HG02623 (cell line): ENCODE data around the gene SPATA46.
A peak's percentile ranks its signal among the peaks of the same experiment; 100 is the strongest.

Experiments used
- ATAC-seq: cut with Tn5 transposase; IDR thresholded peaks from one replicate; pipeline ENCODE4 v1.9.1; 2021; ENCODE audit warnings: moderate library complexity; ENCODE audit not compliant: unreplicated experiment

Gene SPATA46

DNA sequence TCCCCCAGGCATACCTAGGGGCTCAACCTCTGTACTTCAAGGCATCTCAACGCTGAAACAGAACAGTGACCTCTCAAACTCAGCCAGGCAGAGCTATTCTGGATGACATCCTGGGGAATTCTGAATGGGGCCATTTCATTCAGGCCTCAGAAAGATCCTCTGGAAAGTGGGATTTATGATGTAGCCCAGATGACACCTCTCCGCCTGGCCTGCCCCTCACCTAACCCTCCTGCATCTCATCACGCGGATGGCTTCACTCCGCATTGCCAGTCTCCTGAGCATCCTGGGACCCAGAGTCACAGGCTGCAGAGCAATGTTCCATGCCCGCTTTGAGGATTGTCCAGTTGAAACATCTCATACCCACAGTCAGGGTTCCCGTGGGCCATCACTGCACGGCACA is 1.2 kb downstream of the SPATA46 start:
- ATAC-seq, result no peak

DNA sequence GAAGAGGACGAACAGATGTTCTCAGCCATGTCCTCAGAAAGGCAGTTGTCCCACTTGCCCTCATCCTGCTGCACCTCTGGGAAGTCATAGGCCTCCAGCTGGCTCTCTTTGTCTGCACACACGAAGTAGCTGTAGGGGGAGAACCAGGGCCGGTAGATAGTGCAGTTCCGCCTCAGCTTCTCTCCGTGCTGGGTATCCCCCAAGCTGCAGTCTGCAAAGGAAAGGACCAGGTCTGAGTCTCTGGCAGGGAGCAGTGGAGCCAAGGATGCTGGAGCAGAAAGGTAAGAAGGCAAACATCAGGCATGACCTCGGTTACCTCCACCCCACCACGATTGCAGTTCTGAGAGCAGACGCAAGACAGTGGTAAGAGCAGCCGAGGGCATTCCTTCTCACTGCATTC is 2.2 kb downstream of the SPATA46 start:
- ATAC-seq, result no peak

DNA sequence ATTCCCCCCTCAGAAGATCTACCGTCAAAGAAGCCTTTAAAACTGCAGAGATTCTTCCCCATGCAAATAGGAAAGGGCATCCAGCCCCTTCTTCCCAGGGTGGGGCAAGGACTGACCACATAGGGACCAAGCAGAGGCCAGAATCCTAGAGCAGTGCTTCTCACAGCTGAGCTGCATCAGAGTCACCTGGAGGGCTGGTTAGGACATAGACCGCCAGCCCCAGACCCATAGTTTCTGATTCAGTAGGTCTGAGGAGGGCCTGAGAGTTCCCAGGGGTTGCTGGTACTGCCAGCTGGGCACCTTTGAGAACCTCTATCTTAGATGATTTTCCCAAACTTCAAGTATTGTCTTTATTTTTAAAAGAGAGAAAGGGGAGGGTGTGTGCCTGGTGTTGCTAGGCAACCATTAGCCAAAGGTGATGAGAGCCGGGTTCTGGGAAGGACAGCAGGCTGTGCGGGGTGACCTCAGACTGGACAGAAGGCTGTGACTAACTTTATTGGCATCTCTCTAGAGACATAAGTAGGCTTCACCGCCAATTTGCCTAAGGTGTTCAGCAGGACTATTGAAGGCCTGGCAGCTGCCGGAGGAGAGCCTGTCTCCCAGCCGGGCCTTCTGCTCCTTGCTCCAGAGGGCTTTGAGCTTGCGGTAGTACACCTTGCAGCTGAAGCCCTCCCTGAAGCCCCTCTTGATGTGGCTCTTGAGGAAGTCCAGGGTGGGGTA is 3.0 kb downstream of the SPATA46 start:
- no peak for ATAC-seq

DNA sequence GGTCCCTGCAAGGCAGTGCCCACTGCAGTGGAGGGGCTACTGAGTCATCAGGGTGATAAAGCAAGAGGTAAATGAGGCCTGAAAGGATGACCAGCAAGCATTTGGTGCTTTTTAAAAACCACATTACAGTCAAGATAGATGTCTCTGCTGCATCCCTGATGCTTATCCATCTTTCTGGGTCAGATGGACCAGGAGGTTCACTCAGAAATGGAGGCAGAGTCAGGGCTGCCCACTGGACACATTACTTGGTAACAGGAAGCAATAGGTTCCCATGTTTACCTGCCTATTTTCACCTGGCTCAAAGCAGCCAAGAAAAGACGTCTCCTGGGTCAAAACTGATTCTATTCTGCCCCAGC is 3.6 kb downstream of the SPATA46 start:
- ATAC-seq, result no peak

DNA sequence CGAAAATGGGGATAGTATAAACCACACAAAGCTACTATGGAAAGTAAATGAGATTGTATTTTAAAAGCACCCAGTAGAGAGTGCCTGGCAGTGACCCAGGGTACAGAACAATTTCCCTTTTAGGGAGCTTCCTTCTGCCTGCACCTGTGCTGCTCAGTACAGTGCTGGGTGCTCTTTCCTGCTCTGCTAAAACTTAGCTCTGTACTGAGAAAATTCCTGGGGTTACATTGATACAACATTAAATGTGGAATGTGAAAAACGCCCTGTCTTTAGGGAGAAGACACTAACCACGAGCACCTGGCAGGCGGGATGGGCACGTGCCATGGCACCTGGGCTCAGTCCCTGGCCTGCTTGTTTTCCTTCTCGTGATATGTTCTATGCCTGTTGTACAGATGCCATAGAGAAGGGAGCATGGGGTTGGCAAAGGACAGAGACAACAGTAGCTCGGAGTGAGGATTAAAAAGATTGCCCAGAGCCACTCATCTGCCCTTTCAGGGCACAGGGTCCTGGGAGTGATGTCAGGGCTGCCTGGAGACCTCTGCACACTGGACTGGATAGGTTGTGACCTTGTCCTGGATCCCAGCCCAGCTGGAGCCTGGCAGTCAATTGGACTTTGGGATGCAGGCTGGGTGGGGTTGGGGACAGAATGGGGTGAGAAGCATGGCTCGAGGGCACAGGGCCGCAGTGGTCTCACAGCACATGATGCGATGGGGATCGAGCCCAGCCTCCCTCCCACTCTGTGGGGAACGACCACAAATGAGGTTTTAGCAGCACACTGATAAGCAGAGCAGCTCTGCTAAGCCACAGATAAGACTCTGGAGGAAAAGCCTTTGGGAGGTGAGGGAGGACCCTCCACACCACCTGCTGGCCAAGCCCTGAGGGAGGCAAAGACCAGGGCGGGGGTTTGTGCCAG is 4.2 kb downstream of the SPATA46 start:
- no peak for ATAC-seq

DNA sequence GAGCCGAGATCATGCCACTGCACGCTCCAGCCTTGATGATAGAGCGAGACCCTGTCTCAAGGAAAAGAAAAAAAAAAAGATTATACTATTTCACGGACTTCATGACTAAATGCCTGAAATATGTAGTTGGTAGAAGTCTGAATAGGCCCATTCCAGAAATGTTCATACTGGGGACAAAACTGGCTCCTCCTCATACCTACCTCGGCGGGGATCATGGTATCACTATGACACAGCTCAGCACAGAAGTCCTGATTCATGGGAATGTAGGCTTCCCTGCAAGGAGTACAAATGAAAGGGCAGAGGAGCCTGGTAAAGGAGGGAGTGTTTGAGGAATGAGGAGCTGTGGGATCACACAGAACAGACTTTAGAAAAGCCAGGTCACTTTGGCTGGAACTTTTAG is 5.0 kb downstream of the SPATA46 start:
- no peak for ATAC-seq

DNA sequence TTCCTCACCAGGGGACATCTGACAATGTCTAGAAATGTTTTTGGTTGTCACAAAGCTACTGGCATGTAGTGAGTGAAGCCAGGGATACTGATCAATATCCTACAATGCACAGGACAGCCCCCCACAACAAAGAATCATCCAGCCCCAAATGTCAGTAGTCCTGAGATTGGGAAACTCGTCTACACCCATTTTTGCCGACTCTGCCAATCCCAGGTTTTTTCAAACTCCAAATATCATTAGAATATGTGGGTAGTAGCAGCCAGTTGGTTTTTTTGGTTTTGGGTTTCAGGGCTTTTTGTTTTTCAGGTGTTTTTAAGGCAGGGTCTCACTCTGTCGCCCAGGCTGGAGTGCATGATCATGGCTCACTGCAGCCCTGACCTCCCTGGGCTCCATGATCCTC is 5.9 kb downstream of the SPATA46 start:
- ATAC-seq, result no peak

DNA sequence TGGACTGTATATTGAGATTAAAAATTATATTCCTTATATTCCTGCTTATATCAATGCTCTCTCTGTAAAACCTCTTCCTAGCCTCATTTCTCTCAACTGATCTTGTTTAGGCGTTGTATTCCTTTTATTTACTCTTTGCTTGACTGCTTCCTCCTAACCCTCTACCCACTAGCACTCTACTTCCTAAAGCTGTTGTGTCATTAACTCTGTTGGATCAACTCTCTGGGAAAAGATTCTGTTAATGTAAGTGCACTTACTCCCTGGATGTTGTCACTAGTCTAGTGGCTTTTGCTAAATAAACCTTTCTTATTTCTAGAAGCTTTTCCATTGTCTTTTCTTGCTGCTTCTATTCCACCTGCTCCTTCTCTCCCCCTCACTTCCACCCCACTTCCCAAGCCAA is 6.5 kb downstream of the SPATA46 start:
- ATAC-seq, result no peak

DNA sequence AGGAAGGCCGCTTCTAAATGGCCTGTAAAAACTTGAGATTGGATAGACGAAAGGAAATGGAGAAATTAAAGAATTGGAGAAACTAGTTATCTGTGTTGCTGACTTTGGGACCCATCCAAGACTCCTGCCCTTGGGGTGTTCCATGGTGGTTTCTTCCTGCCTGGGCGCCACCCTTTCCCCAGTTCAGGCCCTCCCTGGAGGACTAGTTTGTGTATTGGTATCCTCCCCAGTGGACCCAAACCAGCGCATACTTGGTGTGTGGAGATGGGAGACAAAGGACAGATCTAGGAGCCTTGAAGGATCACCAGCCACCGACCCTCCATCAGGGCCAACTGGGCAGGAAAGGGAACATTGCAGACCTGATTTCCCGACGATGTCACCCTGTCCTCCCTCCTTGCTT is 7.1 kb downstream of the SPATA46 start:
- no peak for ATAC-seq

DNA sequence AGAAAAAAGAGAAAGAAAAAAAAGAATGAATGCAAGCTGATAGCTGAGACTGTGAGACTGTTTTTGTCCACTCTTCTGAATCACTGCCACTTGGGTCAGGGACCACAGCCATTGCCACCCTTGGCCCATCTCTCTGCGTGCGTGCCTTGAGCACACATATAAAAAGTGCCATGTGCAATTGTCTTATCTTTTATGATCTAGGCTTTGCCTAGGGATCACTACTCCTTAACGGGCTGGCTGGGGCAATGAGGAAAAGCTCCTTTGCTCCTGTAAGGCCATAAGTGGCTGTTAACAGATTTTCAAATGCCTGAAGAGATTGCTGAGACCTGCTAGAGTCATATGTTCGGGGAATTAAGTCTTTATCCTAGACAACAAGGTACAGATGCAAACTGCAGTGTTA is 8.2 kb downstream of the SPATA46 start:
- no peak for ATAC-seq

DNA sequence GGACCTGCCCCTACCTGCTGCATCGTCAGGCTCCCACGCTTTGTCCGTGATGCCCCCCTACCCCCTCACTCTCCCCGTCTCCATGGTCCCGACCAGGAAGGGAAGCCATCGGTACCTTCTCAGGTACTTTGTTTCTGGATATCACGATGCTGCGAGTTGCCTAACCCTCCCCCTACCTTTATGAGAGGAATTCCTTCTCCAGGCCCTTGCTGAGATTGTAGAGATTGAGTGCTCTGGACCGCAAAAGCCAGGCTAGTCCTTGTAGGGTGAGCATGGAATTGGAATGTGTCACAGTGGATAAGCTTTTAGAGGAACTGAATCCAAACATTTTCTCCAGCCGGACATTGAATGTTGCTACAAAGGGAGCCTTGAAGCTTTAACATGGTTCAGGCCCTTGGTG is 8.9 kb downstream of the SPATA46 start:
- ATAC-seq, result no peak

DNA sequence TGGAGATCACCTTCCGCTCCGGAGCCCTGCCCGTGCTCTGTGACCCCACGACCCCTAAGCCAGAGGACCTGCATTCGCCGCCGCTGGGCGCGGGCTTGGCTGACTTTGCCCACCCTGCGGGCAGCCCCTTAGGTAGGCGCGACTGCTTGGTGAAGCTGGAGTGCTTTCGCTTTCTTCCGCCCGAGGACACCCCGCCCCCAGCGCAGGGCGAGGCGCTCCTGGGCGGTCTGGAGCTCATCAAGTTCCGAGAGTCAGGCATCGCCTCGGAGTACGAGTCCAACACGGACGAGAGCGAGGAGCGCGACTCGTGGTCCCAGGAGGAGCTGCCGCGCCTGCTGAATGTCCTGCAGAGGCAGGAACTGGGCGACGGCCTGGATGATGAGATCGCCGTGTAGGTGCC is 9.6 kb downstream of the SPATA46 start:
- no peak for ATAC-seq

DNA sequence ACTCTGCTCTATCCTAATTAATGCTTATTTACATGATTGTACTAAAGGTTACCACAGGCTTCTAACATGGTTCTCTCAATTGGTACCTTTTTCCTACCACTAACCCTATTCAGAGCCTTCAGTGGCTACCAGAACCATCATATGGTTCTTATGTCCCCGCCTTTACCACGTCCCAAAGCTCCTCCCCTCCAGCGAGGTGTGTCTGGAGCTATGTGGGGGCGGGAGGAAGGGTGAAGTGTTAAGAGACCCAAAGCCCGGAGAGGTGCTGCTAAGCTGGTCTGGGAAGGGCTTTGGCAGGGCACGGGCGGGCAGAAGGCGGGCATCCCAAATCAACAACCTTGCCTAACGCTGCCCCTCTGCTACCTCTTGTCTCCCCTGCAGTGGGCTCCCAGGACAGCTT is 10.0 kb downstream of the SPATA46 start:
- ATAC-seq, result no peak

DNA sequence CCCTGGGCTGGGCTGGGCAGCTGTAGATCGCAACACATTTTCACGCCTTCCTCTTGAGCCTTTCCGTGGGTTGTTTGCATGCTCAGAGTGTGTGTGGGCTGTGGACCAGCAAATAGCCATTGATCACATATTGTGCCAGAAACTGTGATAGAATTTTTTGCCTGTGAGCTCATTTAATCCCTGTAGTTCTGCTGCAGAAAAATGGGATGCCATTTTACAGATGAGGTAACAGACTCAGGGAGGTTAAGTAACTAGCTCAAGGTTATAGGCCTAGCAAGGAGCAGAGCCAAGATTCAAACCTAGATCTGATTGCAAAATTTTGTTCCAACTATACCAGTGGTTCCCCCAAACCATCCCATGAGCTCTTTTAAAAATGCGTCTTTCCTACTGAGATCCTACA is 10.5 kb downstream of the SPATA46 start:
- no peak for ATAC-seq

DNA sequence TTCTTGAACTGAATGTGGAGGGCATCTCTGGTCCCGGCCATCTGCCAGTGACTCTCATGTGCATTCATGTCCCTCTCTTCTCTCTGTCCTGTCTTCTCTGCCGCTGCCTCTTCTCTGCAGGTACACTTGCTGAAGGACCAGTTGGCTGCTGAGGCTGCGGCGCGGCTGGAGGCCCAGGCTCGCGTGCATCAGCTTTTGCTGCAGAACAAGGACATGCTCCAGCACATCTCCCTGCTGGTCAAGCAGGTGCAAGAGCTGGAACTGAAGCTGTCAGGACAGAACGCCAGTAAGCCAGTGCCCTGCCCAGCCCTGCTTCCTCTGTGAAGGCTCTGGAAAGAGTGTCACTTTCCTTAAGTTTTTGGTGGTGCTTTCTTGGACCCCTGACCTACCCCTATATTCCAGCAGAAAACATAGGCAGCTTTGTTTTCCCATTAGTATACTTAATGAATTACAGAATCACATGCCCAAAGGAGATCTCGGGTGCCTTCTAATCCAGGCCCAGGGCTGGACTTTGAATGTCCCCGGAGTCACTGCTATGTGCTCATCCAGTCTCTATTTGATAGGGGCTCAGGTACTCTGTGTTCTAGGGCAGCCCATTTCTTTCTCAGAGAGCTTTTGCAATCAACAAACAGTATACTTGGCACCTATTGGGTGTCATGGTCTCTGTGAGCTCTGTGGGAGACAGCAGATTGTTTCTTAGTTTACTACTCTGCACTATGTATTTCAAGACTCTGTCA is 11.2 kb downstream of the SPATA46 start:
- ATAC-seq, result no peak

DNA sequence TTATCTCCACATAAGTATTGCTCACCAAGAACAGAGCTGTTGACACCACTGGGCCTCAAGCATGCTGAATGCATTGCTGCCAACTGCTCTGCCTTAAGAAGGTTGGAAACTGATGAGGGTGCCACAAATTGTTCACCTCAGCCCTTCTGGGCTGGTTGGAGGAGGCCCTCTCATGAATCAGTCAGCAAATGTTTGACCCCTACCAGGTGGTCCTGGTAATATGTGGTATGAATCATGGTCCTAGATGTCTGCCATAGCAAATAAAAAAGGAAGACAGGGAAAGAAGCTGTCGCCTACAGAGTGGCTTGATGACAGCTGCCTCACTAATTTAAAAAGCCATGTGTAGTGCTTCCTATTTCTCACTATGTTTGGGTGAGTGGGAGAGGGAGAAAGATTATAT is 12.2 kb downstream of the SPATA46 start:
- ATAC-seq, result no peak

DNA sequence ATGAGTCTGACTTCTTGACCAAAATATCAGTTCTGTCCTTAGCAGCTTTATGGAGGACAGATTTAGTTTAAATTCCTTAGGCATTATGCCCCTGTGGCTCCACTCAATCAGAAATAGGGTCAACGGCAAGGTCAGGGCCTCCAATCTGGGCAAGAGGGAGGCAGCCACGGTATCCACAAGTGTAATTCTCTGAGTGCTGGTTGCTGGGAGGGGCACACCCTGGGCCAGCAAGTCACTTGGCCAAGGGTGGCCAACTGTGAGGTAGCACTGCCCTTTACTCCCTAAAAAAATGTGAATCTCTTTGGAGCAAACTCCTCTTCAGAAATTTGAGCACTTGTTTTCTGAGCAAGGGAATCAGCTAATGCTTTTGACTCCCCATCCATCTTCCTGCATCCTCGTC is 12.8 kb downstream of the SPATA46 start:
- ATAC-seq, result no peak

DNA sequence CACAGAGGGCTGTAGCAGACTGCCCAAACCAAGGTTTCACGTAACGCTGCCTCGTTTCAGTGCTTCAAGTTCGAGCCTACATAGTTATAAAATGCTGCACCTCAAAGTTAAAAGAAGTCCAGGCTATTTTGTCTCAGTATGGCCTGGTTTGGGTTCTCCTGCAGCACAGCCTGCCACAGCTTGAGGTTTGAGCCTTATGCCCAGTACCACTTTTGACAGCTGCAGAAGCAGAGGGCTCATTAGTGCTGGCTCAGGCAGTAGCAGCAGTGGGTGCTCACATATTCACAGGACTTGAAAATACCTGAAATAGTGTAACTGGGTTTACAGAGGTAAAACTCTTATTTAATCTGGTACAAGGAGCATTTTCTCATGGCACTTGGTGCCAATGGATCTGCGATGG is 15.3 kb downstream of the SPATA46 start:
- ATAC-seq, result peak; percentile 26

DNA sequence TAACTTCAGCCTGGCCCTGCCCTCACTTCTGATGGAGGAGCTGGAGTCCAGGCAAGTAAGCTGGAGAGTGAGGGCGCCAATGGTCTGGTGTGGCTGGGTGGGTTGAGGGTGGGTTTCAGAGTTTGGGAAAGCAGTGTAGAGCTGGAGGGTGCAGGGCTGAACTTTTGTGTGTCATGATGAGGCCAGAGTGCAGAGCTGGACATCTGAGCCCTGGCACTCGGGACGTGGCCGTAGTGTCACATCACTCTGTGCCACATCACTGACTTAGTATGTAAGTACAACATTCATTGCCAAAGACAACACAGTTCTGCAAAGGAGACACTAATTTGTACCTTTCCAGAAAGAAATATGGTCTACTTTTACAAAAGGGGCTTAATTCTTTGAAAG is 15.8 kb downstream of the SPATA46 start:
- ATAC-seq, result no peak

DNA sequence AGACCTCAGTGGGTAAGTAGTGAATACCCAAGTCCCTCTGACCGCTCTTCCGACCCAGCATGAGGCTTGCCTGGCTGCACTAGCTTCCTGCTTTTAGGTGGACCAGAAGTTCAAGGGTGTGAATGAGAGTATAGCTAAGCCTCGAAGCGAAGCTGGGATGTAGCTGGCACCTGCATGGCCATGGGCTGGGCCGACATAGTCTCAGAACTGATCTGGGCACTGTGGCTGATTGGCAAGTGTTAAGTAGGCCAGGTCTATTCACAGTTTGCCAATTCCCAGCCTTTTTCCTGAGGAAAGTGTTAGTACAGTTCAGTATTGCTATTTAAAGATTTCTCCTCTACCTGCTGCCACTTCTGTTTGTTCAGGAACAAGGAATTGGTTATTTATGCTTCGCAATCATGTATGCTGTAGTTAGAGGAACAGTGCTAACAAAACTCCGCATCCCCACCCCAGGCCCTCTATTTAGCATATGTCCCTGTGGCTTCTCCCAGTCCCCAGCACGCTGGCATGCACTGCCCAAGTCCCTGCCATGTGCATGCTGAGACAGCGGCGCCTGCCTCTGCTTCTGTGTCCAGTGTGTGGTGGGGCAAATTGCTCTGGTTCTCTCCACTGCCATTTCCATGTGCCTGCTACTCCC is 16.3 kb downstream of the SPATA46 start:
- ATAC-seq, result no peak

DNA sequence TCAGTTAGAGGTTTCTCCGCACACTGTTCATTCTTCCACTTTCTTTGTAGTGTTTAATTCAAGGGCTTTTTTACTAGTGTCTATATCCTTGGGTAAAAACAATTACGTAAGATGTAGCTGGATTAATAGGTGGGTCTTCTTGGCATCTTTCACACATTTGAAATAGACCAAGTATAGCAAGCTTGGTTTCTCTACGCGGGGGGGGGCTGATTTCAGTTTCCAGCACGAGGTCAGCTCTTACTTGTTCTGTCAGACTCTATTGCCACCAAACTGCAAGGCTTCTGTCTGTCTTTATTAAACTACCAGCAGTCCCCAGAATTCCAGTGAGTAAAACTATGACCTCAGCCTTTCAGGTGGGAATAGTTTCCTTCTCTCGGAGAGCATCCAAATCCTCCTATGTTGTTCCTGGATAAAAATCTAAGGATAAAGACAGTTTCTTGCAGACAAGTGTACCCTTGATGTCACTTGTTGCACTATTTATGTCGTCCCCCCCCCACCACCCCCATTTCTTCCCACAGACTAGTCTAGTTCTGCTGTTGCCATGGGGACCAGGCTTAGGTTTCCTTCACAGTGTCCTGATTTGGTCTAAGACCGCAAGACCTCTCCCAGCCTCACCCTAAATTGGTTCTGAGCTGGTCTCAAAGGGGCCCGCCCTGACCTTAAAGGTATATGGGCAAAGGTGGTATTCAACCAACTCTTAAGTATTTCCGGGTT is 17.0 kb downstream of the SPATA46 start:
- ATAC-seq, result no peak
